ENCODE results near the gene COL8A2. TPM values are rescaled to one million over a fixed set of nuclear protein-coding genes. Genes with fewer than 3 reads are reported as not detected.
A peak's percentile ranks its signal among the peaks of the same experiment; 100 is the strongest.

The COL8A2 gene
- total RNA-seq (2013) = 5.5 TPM
- polyA plus RNA-seq = 1 to 10 TPM in 2 of 3 donors, under 1 TPM in 1; 0.90 to 3.0 (median 1.6) TPM
- polyA minus RNA-seq = 3.5 and 6.5 TPM in 2 replicates
- 1.0 to 19.1 (median 13.1) reads per million in 11 experiments for total RNA-seq

DNA sequence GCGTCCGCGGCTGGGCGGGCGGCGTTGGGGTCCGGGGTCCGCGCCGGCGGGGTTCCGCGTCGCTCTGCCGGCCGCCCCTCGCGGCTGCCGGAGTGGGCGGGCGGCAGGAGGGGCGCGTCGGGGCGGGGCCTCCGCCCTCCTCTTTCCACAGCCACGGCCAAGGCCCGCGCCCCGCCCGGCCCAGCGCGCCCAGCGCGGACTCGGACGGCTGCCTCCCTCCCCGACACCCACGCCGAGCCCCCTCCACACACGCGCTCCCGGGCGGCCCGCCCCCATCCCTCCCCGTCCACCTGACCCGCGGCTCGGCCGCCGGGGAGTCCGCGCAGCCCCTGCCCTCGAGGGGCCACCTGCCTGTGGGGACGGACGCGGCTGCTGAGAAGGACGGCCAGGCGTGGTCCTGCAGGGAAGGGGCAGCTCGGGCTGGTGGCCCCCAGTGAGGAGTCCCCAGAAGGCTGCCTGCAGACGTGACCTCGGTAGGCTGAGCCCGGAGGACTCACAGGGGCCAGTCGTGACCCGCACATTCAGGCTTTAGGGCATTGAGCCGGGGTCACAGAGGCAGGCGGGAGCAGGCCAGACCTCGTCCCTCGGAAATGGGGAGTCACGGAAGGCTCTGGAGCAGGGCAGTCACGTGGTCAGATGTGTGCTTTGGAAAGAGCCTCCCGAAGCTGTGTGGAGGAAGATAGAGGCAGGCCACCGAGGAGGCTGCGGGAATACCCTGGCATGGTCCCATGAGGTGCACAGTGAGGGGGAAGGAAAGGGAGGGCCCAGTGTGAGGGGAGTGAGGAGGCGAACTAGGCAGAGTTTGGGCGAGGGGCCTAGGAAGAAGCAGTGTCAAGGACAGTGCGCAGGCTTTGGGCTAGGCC, at the start of gene COL8A2:
TSS of gene COL8A2 (minus strand) at position 94 of the 863 bp plus-strand sequence. CDS start 24,980 bp downstream, outside the sequence.
- peaks cover 14% of the 10 kb centered on the region for H3K79me2 ChIP-seq (ENCODE audit: insufficient read depth, low read length)
- Mint-ChIP-seq H3K9me3 (no peaks in the 10 kb centered on the region), H3K36me3 (peaks cover 5 to 9% of the 10 kb centered on the region in 2 donors), H3K4me3 (peak within 1 kb of the TSS; percentile 77 to 85), H3K4me1 (peaks cover 59% of the 10 kb centered on the region), H3K27me3 (ENCODE audit: low read depth in 3 of 3) (peaks cover 6 to 15% (median 8%) of the 10 kb centered on the region in 3 donors), H3K27ac (peak within 1 kb of the TSS in 6 of 7 donors; percentile 41 to 95 (median 92))
- DNase-seq = peak in 1 of 3 donors; percentile 21
- no peaks in the 10 kb centered on the region for H3K9me3 ChIP-seq (replicated peaks in 1 of 2; ENCODE audit: control insufficient read depth in 1 of 2, insufficient read depth in 1 of 2, low read length in 2 of 2)
- peak within 1 kb of the TSS; percentile 15 to 76 (median 18) for H3K4me3 ChIP-seq (replicated peaks in 1 of 3; ENCODE audit: low read depth in 2 of 3, low read length in 3 of 3)
- H3K4me1 ChIP-seq (ENCODE audit: control insufficient read depth in 1 of 2, insufficient read depth in 2 of 2, low read length in 2 of 2) = peaks cover 58 to 70% of the 10 kb centered on the region in 2 donors
- H3K27me3 ChIP-seq (ENCODE audit: control insufficient read depth in 2 of 2, insufficient read depth in 2 of 2, low read length in 2 of 2) = no peaks in the 10 kb centered on the region
- peak within 1 kb of the TSS; percentile 91 for H2AFZ ChIP-seq (ENCODE audit: insufficient read depth, low read depth, low read length, poor library complexity, severe bottlenecking)
- H3K36me3 ChIP-seq (replicated peaks in 1 of 2; ENCODE audit: control insufficient read depth in 1 of 2, insufficient read depth in 2 of 2, low read length in 2 of 2) = no peaks in the 10 kb centered on the region
- intact Hi-C loops (cut with micrococcal nuclease) = no loop called here
- peak within 1 kb of the TSS; percentile 90 for H3K4me2 ChIP-seq (replicated peaks; ENCODE audit: extremely low read depth, low read length, poor library complexity, severe bottlenecking)
- H3K9ac ChIP-seq (ENCODE audit: insufficient read depth, low read length, poor library complexity, severe bottlenecking) = peak within 1 kb of the TSS; percentile 53
- WGBS (ENCODE audit: insufficient coverage) = 17% methylated on average over 74 of the region's 77 CpGs
- H4K20me1 ChIP-seq (ENCODE audit: insufficient read depth, low read length) = no peaks in the 10 kb centered on the region
- TF ChIP-seq, protein P1, sequence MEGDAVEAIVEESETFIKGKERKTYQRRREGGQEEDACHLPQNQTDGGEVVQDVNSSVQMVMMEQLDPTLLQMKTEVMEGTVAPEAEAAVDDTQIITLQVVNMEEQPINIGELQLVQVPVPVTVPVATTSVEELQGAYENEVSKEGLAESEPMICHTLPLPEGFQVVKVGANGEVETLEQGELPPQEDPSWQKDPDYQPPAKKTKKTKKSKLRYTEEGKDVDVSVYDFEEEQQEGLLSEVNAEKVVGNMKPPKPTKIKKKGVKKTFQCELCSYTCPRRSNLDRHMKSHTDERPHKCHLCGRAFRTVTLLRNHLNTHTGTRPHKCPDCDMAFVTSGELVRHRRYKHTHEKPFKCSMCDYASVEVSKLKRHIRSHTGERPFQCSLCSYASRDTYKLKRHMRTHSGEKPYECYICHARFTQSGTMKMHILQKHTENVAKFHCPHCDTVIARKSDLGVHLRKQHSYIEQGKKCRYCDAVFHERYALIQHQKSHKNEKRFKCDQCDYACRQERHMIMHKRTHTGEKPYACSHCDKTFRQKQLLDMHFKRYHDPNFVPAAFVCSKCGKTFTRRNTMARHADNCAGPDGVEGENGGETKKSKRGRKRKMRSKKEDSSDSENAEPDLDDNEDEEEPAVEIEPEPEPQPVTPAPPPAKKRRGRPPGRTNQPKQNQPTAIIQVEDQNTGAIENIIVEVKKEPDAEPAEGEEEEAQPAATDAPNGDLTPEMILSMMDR (IDR thresholded peaks at IDR 0.05) = no peak
- peak within 1 kb of the TSS in 1 of 2 donors; percentile 88 for H3K27ac ChIP-seq (ENCODE audit: low read depth in 1 of 2, low read length in 2 of 2)

DNA sequence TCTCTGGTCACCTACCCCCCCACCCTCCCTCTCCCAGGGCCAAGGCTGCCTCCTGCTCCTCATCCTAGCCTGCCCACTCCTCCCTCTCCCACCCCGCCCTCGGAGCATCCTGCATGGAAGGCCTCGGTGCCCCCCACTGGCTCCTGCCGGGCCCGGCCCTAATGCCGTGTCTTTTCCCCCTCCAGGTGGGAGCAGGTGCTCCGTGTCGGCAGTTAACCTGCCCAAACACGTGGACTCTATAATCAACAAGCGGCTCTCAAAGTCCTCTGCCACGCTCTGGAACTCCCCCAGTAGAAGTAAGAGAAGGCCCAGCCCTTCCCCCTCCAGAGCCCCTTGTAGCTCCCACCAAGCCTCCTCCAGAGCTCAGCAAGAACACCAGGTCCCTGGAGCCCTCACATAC, 49.7 kb upstream of the COL8A2 start:
- Histone ChIP-seq H3K4me1 (ENCODE audit: control insufficient read depth in 1 of 2, insufficient read depth in 2 of 2, low read length in 2 of 2) (no peaks in the 10 kb centered on the region), H4K20me1 (ENCODE audit: insufficient read depth, low read length) (peaks cover 99% of the 10 kb centered on the region), H3K36me3 (replicated peaks in 1 of 2; ENCODE audit: control insufficient read depth in 1 of 2, insufficient read depth in 2 of 2, low read length in 2 of 2) (peaks cover 92 to 98% of the 10 kb centered on the region in 2 donors), H3K79me2 (ENCODE audit: insufficient read depth, low read length) (peaks cover 39% of the 10 kb centered on the region), H3K9ac (ENCODE audit: insufficient read depth, low read length, poor library complexity, severe bottlenecking) (no peak overlapping the region), H3K4me2 (replicated peaks; ENCODE audit: extremely low read depth, low read length, poor library complexity, severe bottlenecking) (no peak overlapping the region), H2AFZ (ENCODE audit: insufficient read depth, low read depth, low read length, poor library complexity, severe bottlenecking) (no peak overlapping the region), H3K9me3 (replicated peaks in 1 of 2; ENCODE audit: control insufficient read depth in 1 of 2, insufficient read depth in 1 of 2, low read length in 2 of 2) (no peaks in the 10 kb centered on the region), H3K4me3 (replicated peaks in 1 of 3; ENCODE audit: low read depth in 2 of 3, low read length in 3 of 3) (no peak overlapping the region), H3K27me3 (ENCODE audit: control insufficient read depth in 2 of 2, insufficient read depth in 2 of 2, low read length in 2 of 2) (no peaks in the 10 kb centered on the region), H3K27ac (ENCODE audit: low read depth in 1 of 2, low read length in 2 of 2) (peak overlapping the region in 1 of 2 donors; percentile 58)
- Mint-ChIP-seq H3K9me3 (peaks cover 0 to 1% (median 0%) of the 10 kb centered on the region in 7 donors), H3K27ac (peak overlapping the region in 5 of 7 donors; percentile 2 to 67 (median 45)), H3K4me1 (no peaks in the 10 kb centered on the region), H3K27me3 (ENCODE audit: low read depth in 3 of 3) (peaks cover 0 to 5% (median 3%) of the 10 kb centered on the region in 3 donors), H3K4me3 (no peak overlapping the region), H3K36me3 (peaks cover 86 to 95% of the 10 kb centered on the region in 2 donors)
- no peak for DNase-seq
- intact Hi-C loops (cut with micrococcal nuclease) = no loop called here
- 92% methylated on average over 11 of the region's 11 CpGs for WGBS (ENCODE audit: insufficient coverage)
- TF ChIP-seq, protein P1 (IDR thresholded peaks at IDR 0.05) = no peak

Measured in CD14-positive monocyte (primary cell).